ENCODE measurements around the gene AQP2. TPM values are rescaled to one million over a fixed set of nuclear protein-coding genes. Genes with fewer than 3 reads are reported as not detected.

Gene AQP2
- total and polyA plus RNA-seq, 5 donors from 2014 or later = not detected

DNA sequence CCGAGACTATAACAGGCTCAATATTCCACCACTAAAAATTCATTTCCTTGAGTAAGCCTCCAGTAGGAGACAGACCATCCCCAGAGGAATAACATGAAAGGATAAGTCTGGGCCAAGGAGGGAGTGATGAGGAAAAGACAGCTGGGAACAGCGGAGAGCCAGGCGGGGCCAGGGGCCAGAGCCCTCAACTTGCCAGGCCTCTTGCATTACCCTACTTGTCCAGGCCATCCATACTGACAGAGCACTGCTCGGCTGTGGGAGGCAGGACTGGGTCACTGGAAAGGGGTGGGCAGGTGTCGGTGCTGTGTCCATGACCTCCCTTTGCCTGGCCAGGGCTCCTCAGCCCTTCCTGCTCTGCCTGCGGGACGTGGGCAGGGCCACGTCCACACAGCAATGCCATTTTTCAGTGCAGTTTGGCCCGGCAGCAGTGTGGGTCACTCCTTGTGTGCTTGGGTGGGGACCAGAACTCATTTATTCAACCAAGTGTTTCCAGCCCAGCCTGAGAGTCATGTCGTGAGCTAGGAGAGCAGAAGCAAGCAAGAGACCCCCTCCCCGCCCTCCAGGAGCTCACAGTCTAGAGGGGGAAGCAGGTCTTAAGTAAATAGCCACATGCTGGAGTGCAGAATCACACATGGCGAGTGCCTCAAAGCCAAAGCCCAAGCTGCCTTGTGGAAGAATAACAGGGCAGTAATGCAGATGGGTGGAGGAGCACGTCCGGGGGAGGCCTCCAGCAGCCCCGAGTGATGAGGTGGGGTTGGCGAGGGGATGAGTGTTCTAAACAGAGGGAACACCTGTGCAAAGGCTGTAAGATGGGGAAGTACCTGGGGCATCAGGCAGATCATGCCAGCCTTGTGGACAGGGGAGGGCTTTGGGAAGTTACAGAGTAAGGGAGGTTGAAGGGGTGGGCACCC lies 37.9 kb upstream of the AQP2 start:
- Histone ChIP-seq H3K27ac (ENCODE audit: insufficient read depth, low read length, poor library complexity, severe bottlenecking) (no peak overlapping the region), H3K36me3 (ENCODE audit: control insufficient read depth, insufficient read depth, low read length) (no peaks in the 10 kb centered on the region), H3K4me3 (ENCODE audit: low read depth, low read length) (no peak overlapping the region), H3K27me3 (ENCODE audit: control insufficient read depth, insufficient read depth, low read length) (no peaks in the 10 kb centered on the region), H3K4me1 (ENCODE audit: control insufficient read depth, insufficient read depth, low read length, poor library complexity, severe bottlenecking) (no peaks in the 10 kb centered on the region), H3K9me3 (ENCODE audit: control insufficient read depth in 2 of 2, low read length in 2 of 2) (no peaks in the 10 kb centered on the region)
- Mint-ChIP-seq H3K4me1 (no peaks in the 10 kb centered on the region), H3K4me3 (no peak overlapping the region), H3K27me3 (peaks cover 18% of the 10 kb centered on the region), H3K9me3 (no peaks in the 10 kb centered on the region), H3K27ac (peak overlapping the region in 1 of 3 donors; percentile 51), H3K36me3 (peaks cover 3% of the 10 kb centered on the region)
- ATAC-seq (ENCODE audit: low read depth in 2 of 2) (no peak), DNase-seq (no peak)

DNA sequence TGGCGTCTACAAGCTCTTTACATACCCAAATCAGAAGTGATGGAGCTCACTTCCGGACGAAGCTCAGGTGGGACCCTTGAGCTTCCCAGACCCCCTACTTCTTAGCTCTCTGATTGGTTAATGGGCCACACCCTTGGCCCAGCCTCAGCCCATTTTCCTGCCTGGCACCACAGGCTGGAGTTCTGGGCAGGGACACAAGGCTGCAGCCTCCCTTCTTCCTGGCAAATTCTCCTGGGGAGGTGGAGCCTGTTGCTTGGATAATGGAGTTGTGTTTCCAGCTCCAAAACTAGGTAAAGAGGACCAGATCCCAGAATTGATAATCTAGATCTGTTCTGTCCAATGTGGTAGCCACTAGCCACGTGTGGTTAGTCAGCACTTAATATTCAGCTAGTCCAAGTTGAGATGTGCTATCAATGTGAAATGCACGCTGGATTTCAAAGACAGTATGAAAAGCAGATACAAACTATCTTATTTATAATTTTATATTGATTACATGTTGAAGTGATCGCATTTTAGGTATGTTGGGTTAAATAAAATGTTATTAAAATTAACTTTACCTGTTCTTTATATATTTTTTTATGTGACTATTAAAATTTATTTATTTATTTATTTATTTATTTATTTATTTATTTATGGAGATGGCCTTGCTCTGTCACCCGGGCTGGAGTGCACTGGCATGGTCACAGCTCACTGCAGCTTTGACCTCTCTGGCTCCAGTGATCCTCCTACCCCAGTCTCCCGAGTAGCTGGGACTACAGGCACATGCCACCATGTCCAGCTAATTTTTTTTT lies 34.2 kb upstream of the AQP2 start:
- Mint-ChIP-seq H3K27ac (peak overlapping the region in 1 of 3 donors; percentile 5), H3K4me1 (peaks cover 0 to 4% (median 0%) of the 10 kb centered on the region in 4 donors)

GRCh38 chr12:49917166-49917787 lies 33.3 kb upstream of the AQP2 start:
- Mint-ChIP-seq H3K27me3 (peaks cover 26% of the 10 kb centered on the region), H3K9me3 (no peaks in the 10 kb centered on the region), H3K36me3 (no peaks in the 10 kb centered on the region), H3K4me1 (peaks cover 0 to 4% (median 0%) of the 10 kb centered on the region in 4 donors), H3K27ac (no peak overlapping the region), H3K4me3 (no peak overlapping the region)
- no peaks in the 10 kb centered on the region for H3K36me3 ChIP-seq (ENCODE audit: control insufficient read depth, insufficient read depth, low read length)
- no peaks in the 10 kb centered on the region for H3K27me3 ChIP-seq (ENCODE audit: control insufficient read depth, insufficient read depth, low read length)
- no peak for DNase-seq
- no peaks in the 10 kb centered on the region for H3K9me3 ChIP-seq (ENCODE audit: control insufficient read depth in 2 of 2, low read length in 2 of 2)
- no peaks in the 10 kb centered on the region for H3K4me1 ChIP-seq (ENCODE audit: control insufficient read depth, insufficient read depth, low read length, poor library complexity, severe bottlenecking)
- no peak overlapping the region for H3K4me3 ChIP-seq (ENCODE audit: low read depth, low read length)
- H3K27ac ChIP-seq (ENCODE audit: insufficient read depth, low read length, poor library complexity, severe bottlenecking) = no peak overlapping the region
- ATAC-seq (ENCODE audit: low read depth in 2 of 2) = no peak

More for the DNA sequence above, 34.2 kb upstream of the AQP2 start:
- Histone ChIP-seq H3K9me3 (ENCODE audit: control insufficient read depth in 2 of 2, low read length in 2 of 2) (no peaks in the 10 kb centered on the region), H3K27me3 (ENCODE audit: control insufficient read depth, insufficient read depth, low read length) (no peaks in the 10 kb centered on the region), H3K36me3 (ENCODE audit: control insufficient read depth, insufficient read depth, low read length) (no peaks in the 10 kb centered on the region), H3K27ac (ENCODE audit: insufficient read depth, low read length, poor library complexity, severe bottlenecking) (no peak overlapping the region), H3K4me1 (ENCODE audit: control insufficient read depth, insufficient read depth, low read length, poor library complexity, severe bottlenecking) (no peaks in the 10 kb centered on the region), H3K4me3 (ENCODE audit: low read depth, low read length) (no peak overlapping the region)
- DNase-seq (no peak), ATAC-seq (ENCODE audit: low read depth in 2 of 2) (no peak)
- Mint-ChIP-seq H3K36me3 (no peaks in the 10 kb centered on the region), H3K27me3 (peaks cover 26% of the 10 kb centered on the region), H3K4me3 (no peak overlapping the region), H3K9me3 (no peaks in the 10 kb centered on the region)

GRCh38 chr12:49917788-49918173 lies 32.8 kb upstream of the AQP2 start:
- Histone ChIP-seq H3K9me3 (ENCODE audit: control insufficient read depth in 2 of 2, low read length in 2 of 2) (no peaks in the 10 kb centered on the region), H3K27me3 (ENCODE audit: control insufficient read depth, insufficient read depth, low read length) (no peaks in the 10 kb centered on the region), H3K36me3 (ENCODE audit: control insufficient read depth, insufficient read depth, low read length) (no peaks in the 10 kb centered on the region), H3K4me3 (ENCODE audit: low read depth, low read length) (no peak overlapping the region), H3K4me1 (ENCODE audit: control insufficient read depth, insufficient read depth, low read length, poor library complexity, severe bottlenecking) (no peaks in the 10 kb centered on the region), H3K27ac (ENCODE audit: insufficient read depth, low read length, poor library complexity, severe bottlenecking) (no peak overlapping the region)
- H3K4me1 Mint-ChIP-seq = peaks cover 0 to 4% (median 0%) of the 10 kb centered on the region in 4 donors
- H3K9me3 Mint-ChIP-seq = no peaks in the 10 kb centered on the region
- DNase-seq (no peak), ATAC-seq (ENCODE audit: low read depth in 2 of 2) (no peak)
- H3K36me3 Mint-ChIP-seq = no peaks in the 10 kb centered on the region
- no peak overlapping the region for H3K27ac Mint-ChIP-seq
- peaks cover 25% of the 10 kb centered on the region for H3K27me3 Mint-ChIP-seq
- no peak overlapping the region for H3K4me3 Mint-ChIP-seq

- no peaks in the 10 kb centered on the region for H3K9me3 Mint-ChIP-seq
- H3K36me3 Mint-ChIP-seq = no peaks in the 10 kb centered on the region
- Histone ChIP-seq H3K4me1 (ENCODE audit: control insufficient read depth, insufficient read depth, low read length, poor library complexity, severe bottlenecking) (no peaks in the 10 kb centered on the region), H3K9me3 (ENCODE audit: control insufficient read depth in 2 of 2, low read length in 2 of 2) (no peaks in the 10 kb centered on the region), H3K27me3 (ENCODE audit: control insufficient read depth, insufficient read depth, low read length) (no peaks in the 10 kb centered on the region), H3K36me3 (ENCODE audit: control insufficient read depth, insufficient read depth, low read length) (no peaks in the 10 kb centered on the region), H3K27ac (ENCODE audit: insufficient read depth, low read length, poor library complexity, severe bottlenecking) (no peak overlapping the region), H3K4me3 (ENCODE audit: low read depth, low read length) (no peak overlapping the region)
- no peak for DNase-seq
- H3K27me3 Mint-ChIP-seq = peaks cover 19% of the 10 kb centered on the region
- H3K4me1 Mint-ChIP-seq = peaks cover 0 to 4% (median 0%) of the 10 kb centered on the region in 4 donors
- no peak overlapping the region for H3K4me3 Mint-ChIP-seq
- no peak overlapping the region for H3K27ac Mint-ChIP-seq
- ATAC-seq (ENCODE audit: low read depth in 2 of 2) = no peak
Observed at GRCh38 chr12:49920241-49920914, 30.2 kb upstream of the AQP2 start.

DNA sequence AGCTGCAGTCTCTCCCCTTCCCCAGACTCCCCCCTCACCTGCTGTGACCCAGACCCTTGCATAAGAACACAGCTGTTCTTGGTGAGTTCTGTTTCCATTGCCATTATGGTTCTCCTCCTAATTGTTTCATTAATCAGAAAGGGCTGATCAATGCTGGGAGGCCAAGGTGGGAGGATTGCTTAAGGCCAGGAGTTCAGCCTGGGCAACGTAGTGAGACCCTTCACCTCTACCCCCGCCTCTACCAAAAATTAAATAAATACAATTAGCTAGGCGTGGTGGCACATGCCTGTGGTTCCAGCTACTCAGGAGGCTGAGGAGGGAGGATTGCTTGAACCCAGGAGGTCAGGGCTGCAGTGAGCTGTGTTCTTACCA lies 29.6 kb upstream of the AQP2 start:
- DNase-seq (no peak), ATAC-seq (ENCODE audit: low read depth in 2 of 2) (no peak)
- Mint-ChIP-seq H3K4me1 (peaks cover 0 to 4% (median 0%) of the 10 kb centered on the region in 4 donors), H3K36me3 (no peaks in the 10 kb centered on the region), H3K4me3 (no peak overlapping the region), H3K27me3 (peaks cover 14% of the 10 kb centered on the region), H3K9me3 (no peaks in the 10 kb centered on the region), H3K27ac (no peak overlapping the region)
- Histone ChIP-seq H3K27ac (ENCODE audit: insufficient read depth, low read length, poor library complexity, severe bottlenecking) (no peak overlapping the region), H3K4me3 (ENCODE audit: low read depth, low read length) (no peak overlapping the region), H3K36me3 (ENCODE audit: control insufficient read depth, insufficient read depth, low read length) (no peaks in the 10 kb centered on the region), H3K4me1 (ENCODE audit: control insufficient read depth, insufficient read depth, low read length, poor library complexity, severe bottlenecking) (no peaks in the 10 kb centered on the region), H3K27me3 (ENCODE audit: control insufficient read depth, insufficient read depth, low read length) (no peaks in the 10 kb centered on the region), H3K9me3 (ENCODE audit: control insufficient read depth in 2 of 2, low read length in 2 of 2) (no peaks in the 10 kb centered on the region)

- H3K27ac ChIP-seq (ENCODE audit: insufficient read depth, low read length, poor library complexity, severe bottlenecking) = no peak overlapping the region
- Mint-ChIP-seq H3K36me3 (no peaks in the 10 kb centered on the region), H3K27me3 (peaks cover 14% of the 10 kb centered on the region), H3K4me1 (peaks cover 0 to 4% (median 0%) of the 10 kb centered on the region in 4 donors), H3K9me3 (no peaks in the 10 kb centered on the region), H3K4me3 (no peak overlapping the region), H3K27ac (no peak overlapping the region)
- H3K4me3 ChIP-seq (ENCODE audit: low read depth, low read length) = no peak overlapping the region
- ATAC-seq (ENCODE audit: low read depth in 2 of 2) = no peak
- DNase-seq = no peak
- no peaks in the 10 kb centered on the region for H3K27me3 ChIP-seq (ENCODE audit: control insufficient read depth, insufficient read depth, low read length)
- H3K36me3 ChIP-seq (ENCODE audit: control insufficient read depth, insufficient read depth, low read length) = no peaks in the 10 kb centered on the region
- H3K9me3 ChIP-seq (ENCODE audit: control insufficient read depth in 2 of 2, low read length in 2 of 2) = no peaks in the 10 kb centered on the region
- no peaks in the 10 kb centered on the region for H3K4me1 ChIP-seq (ENCODE audit: control insufficient read depth, insufficient read depth, low read length, poor library complexity, severe bottlenecking)
Observed at GRCh38 chr12:49921299-49921698, 29.2 kb upstream of the AQP2 start.
